Mucosa of stomach (tissue), 1 donor: ENCODE data around the gene CASR.

Experiments used
- H3K27me3 ChIP-seq: one replicate; pipeline ENCODE4 v1.7.0; 2013; ENCODE audit warnings: mild to moderate bottlenecking, low read length; ENCODE audit not compliant: control insufficient read depth, insufficient read depth
- H3K36me3 ChIP-seq: one replicate; pipeline ENCODE4 v1.7.0; 2013; ENCODE audit warnings: low read length; ENCODE audit not compliant: control insufficient read depth, insufficient read depth
- H3K4me1 ChIP-seq: one replicate; pipeline ENCODE4 v1.7.0; 2013; ENCODE audit warnings: mild to moderate bottlenecking, low read length; ENCODE audit not compliant: control insufficient read depth, insufficient read depth
- H3K4me3 ChIP-seq: one replicate; pipeline ENCODE4 v1.7.0; 2013; ENCODE audit warnings: low read length
- H3K9ac ChIP-seq: one replicate; pipeline ENCODE4 v1.7.0; 2013; ENCODE audit warnings: mild to moderate bottlenecking, low read length, moderate library complexity
- H3K9me3 ChIP-seq: one replicate; pipeline ENCODE4 v1.7.0; 2013; ENCODE audit warnings: mild to moderate bottlenecking, low read length, moderate library complexity; ENCODE audit not compliant: control insufficient read depth
- donor health status: Pancreatic carcinoma.

The CASR gene

GRCh38 chr3:122217901-122218300, 34.4 kb downstream of the CASR start:
- no peaks in the 10 kb centered on the region for H3K4me1 ChIP-seq
- H3K9me3 ChIP-seq: no peaks in the 10 kb centered on the region
- no peak overlapping the region for H3K4me3 ChIP-seq
- H3K27me3 ChIP-seq: peaks cover 7% of the 10 kb centered on the region
- no peaks in the 10 kb centered on the region for H3K36me3 ChIP-seq
- no peak overlapping the region for H3K9ac ChIP-seq

- H3K27me3 ChIP-seq: peaks cover 7% of the 10 kb centered on the region
- H3K4me1 ChIP-seq: no peaks in the 10 kb centered on the region
- H3K9me3 ChIP-seq: no peaks in the 10 kb centered on the region
- no peak overlapping the region for H3K4me3 ChIP-seq
- no peaks in the 10 kb centered on the region for H3K36me3 ChIP-seq
- H3K9ac ChIP-seq: no peak overlapping the region
These were observed 35.9 kb downstream of the CASR start for GRCh38 chr3:122219242-122219872.

- Histone ChIP-seq H3K36me3 (no peaks in the 10 kb centered on the region), H3K9ac (no peak overlapping the region), H3K9me3 (no peaks in the 10 kb centered on the region), H3K27me3 (no peaks in the 10 kb centered on the region), H3K4me1 (no peaks in the 10 kb centered on the region), H3K4me3 (no peak overlapping the region)
These were observed 43.7 kb downstream of the CASR start for GRCh38 chr3:122227036-122227781.

- Histone ChIP-seq H3K9me3 (no peaks in the 10 kb centered on the region), H3K27me3 (no peaks in the 10 kb centered on the region), H3K4me1 (no peaks in the 10 kb centered on the region), H3K9ac (no peak overlapping the region), H3K36me3 (no peaks in the 10 kb centered on the region), H3K4me3 (no peak overlapping the region)
These were observed 46.7 kb downstream of the CASR start for GRCh38 chr3:122230174-122230573.

- Histone ChIP-seq H3K9ac (no peak overlapping the region), H3K36me3 (no peaks in the 10 kb centered on the region), H3K4me1 (no peaks in the 10 kb centered on the region), H3K27me3 (no peaks in the 10 kb centered on the region), H3K9me3 (no peaks in the 10 kb centered on the region), H3K4me3 (no peak overlapping the region)
These were observed 48.1 kb downstream of the CASR start for GRCh38 chr3:122231465-122232157.

- Histone ChIP-seq H3K4me1 (no peaks in the 10 kb centered on the region), H3K27me3 (no peaks in the 10 kb centered on the region), H3K9me3 (no peaks in the 10 kb centered on the region), H3K4me3 (no peak overlapping the region), H3K36me3 (no peaks in the 10 kb centered on the region), H3K9ac (no peak overlapping the region)
These were observed 49.0 kb downstream of the CASR start for GRCh38 chr3:122232485-122232884.

GRCh38 chr3:122233101-122233952, 49.9 kb downstream of the CASR start:
- no peaks in the 10 kb centered on the region for H3K4me1 ChIP-seq
- H3K27me3 ChIP-seq: no peaks in the 10 kb centered on the region
- H3K9me3 ChIP-seq: no peaks in the 10 kb centered on the region
- no peaks in the 10 kb centered on the region for H3K36me3 ChIP-seq
- no peak overlapping the region for H3K9ac ChIP-seq
- no peak overlapping the region for H3K4me3 ChIP-seq

- Histone ChIP-seq H3K36me3 (no peaks in the 10 kb centered on the region), H3K27me3 (no peaks in the 10 kb centered on the region), H3K4me3 (no peak overlapping the region), H3K4me1 (no peaks in the 10 kb centered on the region), H3K9ac (no peak overlapping the region), H3K9me3 (no peaks in the 10 kb centered on the region)
These were observed 50.6 kb downstream of the CASR start for GRCh38 chr3:122234117-122234516.

- H3K4me3 ChIP-seq: no peak overlapping the region
- no peak overlapping the region for H3K9ac ChIP-seq
- no peaks in the 10 kb centered on the region for H3K9me3 ChIP-seq
- peaks cover 3% of the 10 kb centered on the region for H3K27me3 ChIP-seq
- no peaks in the 10 kb centered on the region for H3K36me3 ChIP-seq
- H3K4me1 ChIP-seq: no peaks in the 10 kb centered on the region
These were observed 51.7 kb downstream of the CASR start for GRCh38 chr3:122235147-122235546.

- Histone ChIP-seq H3K9ac (no peak overlapping the region), H3K9me3 (no peaks in the 10 kb centered on the region), H3K4me1 (no peaks in the 10 kb centered on the region), H3K36me3 (no peaks in the 10 kb centered on the region), H3K27me3 (peaks cover 3% of the 10 kb centered on the region), H3K4me3 (no peak overlapping the region)
These were observed 55.6 kb downstream of the CASR start for GRCh38 chr3:122239112-122239511.

- no peaks in the 10 kb centered on the region for H3K9me3 ChIP-seq
- no peak overlapping the region for H3K9ac ChIP-seq
- H3K4me3 ChIP-seq: no peak overlapping the region
- no peaks in the 10 kb centered on the region for H3K36me3 ChIP-seq
- H3K4me1 ChIP-seq: no peaks in the 10 kb centered on the region
- no peaks in the 10 kb centered on the region for H3K27me3 ChIP-seq
These were observed 62.2 kb downstream of the CASR start for GRCh38 chr3:122245513-122246174.
